ENCODE measurements around the gene SEMA4D.

The SEMA4D gene

GRCh38 chr9:89427621-89428221, 70.2 kb downstream of the SEMA4D start:
- DNase-seq, result peak; percentile 87

- peak; percentile 55 for DNase-seq
These were observed 71.4 kb downstream of the SEMA4D start for GRCh38 chr9:89426384-89426961.

- no peak for DNase-seq
These were observed 72.0 kb downstream of the SEMA4D start for GRCh38 chr9:89425921-89426383.

- DNase-seq, result no peak
These were observed 72.7 kb downstream of the SEMA4D start for GRCh38 chr9:89425024-89425805.

GRCh38 chr9:89422151-89422975, 75.5 kb downstream of the SEMA4D start:
- DNase-seq, result peak; percentile 75

GRCh38 chr9:89421595-89421994, 76.3 kb downstream of the SEMA4D start:
- peak; percentile 70 for DNase-seq

- no peak for DNase-seq
These were observed 77.3 kb downstream of the SEMA4D start for GRCh38 chr9:89420397-89421178.

GRCh38 chr9:89419978-89420394, 77.9 kb downstream of the SEMA4D start:
- peak; percentile 64 for DNase-seq

- DNase-seq, result peak; percentile 72
These were observed 78.9 kb downstream of the SEMA4D start for GRCh38 chr9:89418882-89419640.

- no peak for DNase-seq
These were observed 79.5 kb downstream of the SEMA4D start for GRCh38 chr9:89418474-89418845.

GRCh38 chr9:89417832-89418473, 80.0 kb downstream of the SEMA4D start:
- peak; percentile 45 for DNase-seq

GRCh38 chr9:89414670-89415324, 83.1 kb downstream of the SEMA4D start:
- DNase-seq, result no peak

GRCh38 chr9:89413963-89414638, 83.8 kb downstream of the SEMA4D start:
- DNase-seq, result no peak

- DNase-seq, result no peak
These were observed 85.0 kb downstream of the SEMA4D start for GRCh38 chr9:89412951-89413350.

GRCh38 chr9:89412541-89412940, 85.4 kb downstream of the SEMA4D start:
- DNase-seq, result no peak

- DNase-seq, result no peak
These were observed 86.2 kb downstream of the SEMA4D start for GRCh38 chr9:89411759-89412158.

GRCh38 chr9:89410641-89411350, 87.1 kb downstream of the SEMA4D start:
- peak; percentile 81 for DNase-seq

- DNase-seq, result peak; percentile 26
These were observed 87.9 kb downstream of the SEMA4D start for GRCh38 chr9:89410022-89410421.

- no peak for DNase-seq
These were observed 88.4 kb downstream of the SEMA4D start for GRCh38 chr9:89409466-89409865.
